T-helper 2 cell treated with Interferon-gamma antibody and Interleukin-4, amounts not matched to agents 100 ng/mL and 5 ng/mL, for 36 hours (primary cell): ENCODE data around the gene ING5. TPM values are rescaled to one million over a fixed set of nuclear protein-coding genes. Genes with fewer than 3 reads are reported as not detected.

Experiments
- intact Hi-C: fragments of 100-400 bp; cut with micrococcal nuclease; formaldehyde crosslinking; loops from one replicate; pipeline ENCODE4 v1.15.1; 2023
- total RNA-seq: library from RNA; stranded (reverse); gene quantifications from 2 replicates; pipeline ENCODE4 v1.2.3, GENCODE V29; 2022

Gene ING5
- total RNA-seq, 1 donor from 2014 or later = 41.2 TPM

DNA sequence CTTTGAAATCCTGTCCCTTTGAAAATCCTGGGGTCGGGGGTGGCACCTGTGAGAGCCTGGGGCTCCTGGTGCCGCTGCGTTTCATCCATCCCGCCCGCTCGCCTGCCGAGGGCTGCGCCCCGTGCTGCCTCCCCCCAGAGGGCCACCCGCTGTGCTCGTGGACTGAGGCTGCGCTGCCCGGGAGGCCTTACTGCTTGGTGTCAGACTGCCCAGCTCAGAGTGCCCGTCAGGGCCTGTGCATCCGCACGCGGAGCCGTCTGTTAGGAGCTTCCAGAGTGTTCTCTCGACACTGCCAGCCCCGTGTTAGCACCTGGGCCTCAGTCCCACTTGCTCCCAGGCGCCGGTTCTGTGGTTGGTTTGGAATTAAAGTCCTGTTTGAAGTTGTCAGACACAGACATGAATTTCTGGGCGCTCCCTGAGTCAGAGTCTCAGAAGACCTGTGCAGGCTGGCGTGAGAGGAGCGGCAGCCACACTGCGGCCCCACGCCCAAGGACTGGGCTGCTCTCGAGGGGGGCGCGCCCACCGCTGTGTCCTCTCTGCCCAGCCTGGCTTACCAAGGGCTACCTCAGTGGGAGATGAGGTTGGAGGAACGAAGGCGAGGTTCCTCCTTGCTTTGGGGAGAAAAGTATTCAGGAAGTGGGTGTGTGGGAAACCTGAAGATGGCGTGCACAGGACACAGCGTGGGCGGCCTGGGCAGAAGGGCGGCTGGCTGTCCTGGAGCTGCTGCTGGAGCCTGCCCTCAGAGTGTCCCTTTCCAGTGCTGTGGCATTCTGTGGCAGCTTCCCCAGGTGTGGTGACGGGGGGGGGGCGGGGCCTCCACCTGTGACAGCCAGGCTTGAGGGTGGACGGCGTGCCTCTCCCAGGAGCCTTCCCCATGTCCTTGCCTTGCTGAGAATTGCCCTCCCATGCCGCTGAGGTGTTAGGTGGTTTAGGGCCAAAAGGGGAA lies 29.3 kb upstream of the ING5 start:
- intact Hi-C loops = no loop called here

DNA sequence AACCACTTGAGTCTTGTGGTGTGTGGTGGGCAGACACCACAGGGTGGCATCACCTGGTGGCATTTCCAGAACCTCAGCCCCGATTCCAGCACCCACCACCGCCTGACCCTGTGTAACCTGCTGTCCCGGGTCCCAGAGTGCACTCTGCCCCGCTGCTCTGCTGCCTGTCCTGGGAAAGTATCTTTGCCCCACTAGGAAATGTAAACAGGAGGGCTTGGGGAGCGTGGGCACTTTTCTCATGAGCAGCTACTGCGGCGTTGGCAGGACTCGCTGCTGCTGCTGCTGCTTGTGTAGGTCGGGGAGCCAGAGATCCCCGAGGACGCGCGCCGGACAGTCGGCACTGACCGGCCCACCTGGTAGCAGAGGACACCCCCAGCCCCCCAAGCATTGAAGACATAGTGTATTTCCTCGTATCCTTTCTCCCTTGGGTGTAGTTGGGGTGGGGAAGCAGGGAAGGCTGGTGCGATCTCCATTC lies 28.6 kb upstream of the ING5 start:
- intact Hi-C loops = no loop called here

DNA sequence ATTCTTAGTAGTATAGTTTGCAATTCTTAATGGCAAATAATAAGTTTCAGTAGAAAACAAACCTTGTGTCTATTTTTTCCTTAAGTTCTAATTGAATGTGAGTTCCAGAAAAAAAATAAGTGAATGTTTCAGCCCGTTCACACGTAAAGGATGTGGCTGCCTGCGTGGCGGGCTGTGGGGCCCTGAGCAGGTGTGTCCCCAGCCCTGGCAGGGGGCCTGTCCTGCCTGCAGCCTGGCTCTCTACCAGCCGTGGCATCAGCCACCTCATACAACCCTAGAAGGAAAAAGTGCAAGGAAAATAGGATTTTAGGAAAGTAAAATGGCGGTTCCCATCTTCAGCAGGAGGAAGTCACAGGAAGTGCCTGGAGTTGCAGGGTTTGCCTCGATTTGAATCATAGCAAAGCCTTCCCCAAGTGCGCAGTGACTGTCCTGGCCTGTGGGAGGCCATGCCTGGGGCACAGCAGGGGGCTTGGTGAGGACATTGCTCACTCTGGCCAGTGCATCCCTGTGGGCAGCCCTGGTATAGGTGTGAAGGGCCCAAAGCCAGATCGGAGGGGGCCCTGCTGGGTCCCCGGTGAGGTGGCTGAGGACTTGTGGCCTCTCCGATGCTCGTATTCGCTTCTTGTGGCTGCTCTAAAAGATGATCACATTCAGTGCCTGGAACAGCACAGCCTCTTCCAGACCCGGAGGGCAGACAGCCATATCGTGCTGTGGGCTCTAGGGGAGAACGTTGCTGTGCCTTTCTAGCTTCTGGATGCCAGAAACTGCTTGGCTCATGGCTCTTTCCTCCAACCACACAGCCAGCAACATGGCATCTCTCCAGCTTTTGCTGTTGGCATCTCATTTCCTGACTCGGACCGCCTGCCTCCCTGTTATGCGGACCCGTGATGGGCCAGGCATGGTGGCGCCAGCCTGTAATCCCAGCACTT lies 27.8 kb upstream of the ING5 start:
- intact Hi-C loops = no loop called here

DNA sequence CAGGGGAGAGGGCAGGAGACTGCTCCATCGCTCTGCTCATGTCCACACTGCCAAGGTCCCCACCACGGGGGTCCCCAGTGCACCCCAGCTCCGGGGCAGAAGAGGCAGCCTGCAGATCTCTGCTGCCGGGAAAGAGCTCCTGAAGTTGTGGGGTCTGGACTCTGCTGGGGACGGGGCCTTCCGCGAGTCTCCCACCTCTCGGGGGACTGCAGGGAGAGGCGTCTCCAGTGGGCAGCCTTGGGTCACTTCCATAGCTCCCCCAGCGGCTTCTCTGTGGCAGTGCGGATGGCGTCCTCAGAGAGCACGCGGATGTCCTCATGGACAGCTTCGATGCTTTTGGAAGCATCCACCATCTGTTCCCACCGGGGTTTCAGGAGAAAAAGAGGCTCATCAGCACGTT lies 26.0 kb upstream of the ING5 start:
- intact Hi-C loops = no loop called here

DNA sequence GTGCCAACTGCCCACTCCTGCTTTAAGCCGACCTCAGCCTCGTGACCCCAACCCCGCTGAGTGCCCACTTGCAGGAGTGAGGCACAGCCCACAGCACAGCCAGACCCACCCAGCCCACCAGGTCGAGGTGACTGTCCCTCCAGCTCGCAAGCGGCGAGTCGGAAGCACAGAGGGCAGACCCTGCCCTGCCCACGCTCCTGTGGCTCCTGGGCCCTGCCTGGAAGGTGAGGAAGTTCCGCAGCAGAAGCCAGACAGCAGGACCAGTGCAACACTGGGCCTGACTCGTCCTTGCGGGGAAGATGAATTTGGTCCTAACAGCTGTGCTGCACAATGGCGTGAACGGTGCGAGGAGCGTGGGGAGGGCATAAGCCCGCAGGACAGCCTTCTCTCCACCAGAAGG lies 25.2 kb upstream of the ING5 start:
- intact Hi-C loops = no loop called here

DNA sequence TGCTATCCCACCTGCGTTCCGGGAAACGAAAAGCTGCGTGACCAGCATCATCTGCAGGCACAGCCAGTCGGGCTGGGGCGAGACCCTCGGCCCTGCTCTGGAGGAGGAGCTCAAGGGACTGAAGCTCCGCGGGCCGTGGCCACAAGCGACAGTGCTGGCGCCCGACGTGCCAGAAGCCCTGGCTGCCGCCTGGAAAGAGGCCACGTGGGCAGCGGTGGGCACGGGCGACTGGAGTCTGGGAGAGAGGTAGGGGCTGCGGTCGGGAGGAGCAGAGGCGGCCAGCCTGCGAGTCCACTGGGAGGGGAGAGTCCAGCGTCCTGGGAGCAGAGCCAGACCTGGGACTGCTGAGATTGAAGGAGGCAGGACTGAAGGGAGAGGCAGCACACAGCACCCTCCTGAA lies 24.4 kb upstream of the ING5 start:
- intact Hi-C loops = no loop called here

DNA sequence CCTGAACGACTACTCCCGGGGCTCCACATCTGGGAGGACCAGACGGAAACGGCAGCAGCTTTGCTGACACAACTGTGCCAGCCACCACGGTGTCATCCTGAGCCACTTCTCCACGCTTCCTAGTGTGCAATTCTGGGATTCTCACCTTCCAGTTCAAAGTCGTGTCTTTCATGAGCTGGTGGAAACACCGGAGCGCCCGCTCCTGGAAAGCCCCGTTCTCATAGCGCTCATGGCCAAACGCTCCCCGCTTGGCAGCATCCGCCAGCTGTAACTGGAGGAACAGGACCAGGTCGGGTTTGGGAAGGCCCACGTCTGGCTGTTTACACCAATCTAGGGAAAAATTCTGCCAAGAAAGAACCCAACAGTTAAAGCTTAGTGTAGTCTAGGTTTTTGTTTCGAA lies 23.5 kb upstream of the ING5 start:
- intact Hi-C loops = no loop called here

DNA sequence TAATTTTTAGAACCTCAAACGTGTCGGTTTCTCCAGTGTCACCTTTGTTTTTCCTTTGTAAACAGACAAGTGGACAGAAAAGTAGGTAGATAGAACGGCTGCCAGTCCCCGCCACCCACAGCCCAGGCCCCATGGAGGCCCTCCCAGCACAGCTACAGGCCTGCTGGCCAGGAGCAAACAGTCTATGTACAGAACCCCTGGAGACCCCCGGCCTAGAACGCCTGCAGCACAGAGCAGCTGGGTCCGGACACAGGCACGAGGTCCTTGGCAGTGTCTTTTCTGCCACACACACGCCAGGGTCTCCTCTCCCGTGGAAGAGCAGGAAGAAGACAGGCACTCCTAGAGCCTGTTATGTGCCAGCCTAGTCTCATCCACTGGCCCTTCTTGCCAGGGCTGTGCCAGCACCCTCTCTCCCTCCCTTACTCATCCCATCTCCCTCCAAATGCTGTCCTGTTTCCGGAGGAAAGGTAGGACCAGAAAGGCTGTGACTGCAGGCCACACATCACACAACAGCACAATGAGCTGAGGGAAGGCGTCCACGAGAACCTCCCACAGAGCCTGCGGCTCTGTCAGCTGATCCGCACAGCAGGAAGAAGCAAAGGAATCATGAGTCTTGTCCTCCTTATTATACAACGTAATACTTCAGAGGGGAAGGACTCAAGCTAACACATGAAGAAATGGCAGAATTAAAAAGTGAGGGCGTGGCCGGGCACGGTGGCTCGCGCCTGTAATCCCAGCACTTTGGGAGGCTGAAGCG lies 22.9 kb upstream of the ING5 start:
- intact Hi-C loops = no loop called here

DNA sequence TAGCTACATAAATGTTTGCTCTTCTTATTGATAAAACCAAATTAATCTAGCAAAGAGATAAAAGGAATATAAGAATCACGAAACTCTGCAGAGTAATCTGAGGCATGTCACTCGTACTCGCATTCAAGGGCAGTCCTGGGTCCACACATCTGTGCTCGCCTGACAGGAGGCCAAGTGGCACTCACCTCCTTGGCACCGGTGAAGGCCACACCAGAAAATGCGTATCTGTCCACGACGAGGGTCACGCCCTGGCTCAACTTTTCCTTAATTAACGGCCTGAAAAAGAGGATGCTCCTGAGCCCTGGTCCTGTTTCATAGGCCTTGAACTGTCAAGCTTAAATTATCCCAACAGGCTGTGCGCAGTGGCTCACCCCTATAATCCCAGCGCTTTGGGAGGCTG lies 21.8 kb upstream of the ING5 start:
- intact Hi-C loops = no loop called here

DNA sequence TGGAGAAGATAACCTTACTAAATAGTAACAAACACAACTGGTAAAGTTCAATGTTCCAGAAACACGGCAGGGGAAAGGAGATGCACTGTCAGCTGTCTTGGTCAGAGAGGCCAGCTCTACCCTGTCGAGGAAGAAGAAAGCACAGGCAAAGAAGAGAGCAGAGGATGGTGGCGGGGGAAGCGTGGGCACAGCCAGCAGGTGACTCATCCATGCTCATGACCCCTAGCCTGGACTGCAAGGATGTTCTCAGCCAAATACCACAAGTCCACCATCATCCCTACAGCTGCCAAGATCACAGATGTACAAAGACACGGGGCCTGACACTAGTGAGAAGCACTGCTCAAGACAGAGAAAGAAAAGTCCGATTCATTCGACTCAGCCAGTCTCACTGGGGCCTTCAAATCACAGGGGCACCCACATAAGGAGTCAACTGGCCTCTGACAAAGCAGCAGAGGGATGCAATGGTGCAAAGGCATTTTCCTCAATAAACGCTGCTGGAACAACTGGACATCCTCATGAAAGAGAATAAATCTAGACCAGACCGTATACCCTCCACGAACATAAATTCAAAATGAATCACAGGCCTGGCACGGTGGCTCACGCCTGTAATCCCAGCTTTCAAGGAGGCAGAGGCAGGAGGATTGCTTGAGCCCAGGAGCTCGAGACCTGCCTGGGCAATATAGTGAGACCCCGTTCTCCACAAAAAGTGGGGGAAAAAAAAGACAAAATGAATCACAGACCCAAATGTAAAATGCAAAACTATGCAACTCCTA lies 20.8 kb upstream of the ING5 start:
- intact Hi-C loops = no loop called here

DNA sequence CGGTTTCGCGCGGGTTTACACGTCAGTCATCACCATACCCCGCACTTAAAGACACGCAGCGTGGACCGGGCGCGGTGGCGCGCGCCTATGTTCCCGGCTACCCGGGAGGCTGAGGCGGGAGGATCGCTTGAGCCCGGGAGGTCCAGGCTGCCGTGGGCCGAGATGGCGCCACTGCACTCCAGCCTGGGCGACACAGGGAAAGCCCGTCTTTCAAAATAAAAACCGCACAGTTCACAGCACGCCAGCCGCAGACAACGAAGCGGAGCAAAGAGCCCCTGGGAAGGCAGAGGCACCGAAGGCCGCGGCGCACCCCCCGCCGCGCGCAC lies 15.6 kb upstream of the ING5 start:
- intact Hi-C loops = loop anchor here (1.0 to 5.0 kb wide), 9 partner anchors 15 to 1119 kb away; partner anchors contain the start of genes ATG4B, FARP2, HDLBP and PPP1R7

DNA sequence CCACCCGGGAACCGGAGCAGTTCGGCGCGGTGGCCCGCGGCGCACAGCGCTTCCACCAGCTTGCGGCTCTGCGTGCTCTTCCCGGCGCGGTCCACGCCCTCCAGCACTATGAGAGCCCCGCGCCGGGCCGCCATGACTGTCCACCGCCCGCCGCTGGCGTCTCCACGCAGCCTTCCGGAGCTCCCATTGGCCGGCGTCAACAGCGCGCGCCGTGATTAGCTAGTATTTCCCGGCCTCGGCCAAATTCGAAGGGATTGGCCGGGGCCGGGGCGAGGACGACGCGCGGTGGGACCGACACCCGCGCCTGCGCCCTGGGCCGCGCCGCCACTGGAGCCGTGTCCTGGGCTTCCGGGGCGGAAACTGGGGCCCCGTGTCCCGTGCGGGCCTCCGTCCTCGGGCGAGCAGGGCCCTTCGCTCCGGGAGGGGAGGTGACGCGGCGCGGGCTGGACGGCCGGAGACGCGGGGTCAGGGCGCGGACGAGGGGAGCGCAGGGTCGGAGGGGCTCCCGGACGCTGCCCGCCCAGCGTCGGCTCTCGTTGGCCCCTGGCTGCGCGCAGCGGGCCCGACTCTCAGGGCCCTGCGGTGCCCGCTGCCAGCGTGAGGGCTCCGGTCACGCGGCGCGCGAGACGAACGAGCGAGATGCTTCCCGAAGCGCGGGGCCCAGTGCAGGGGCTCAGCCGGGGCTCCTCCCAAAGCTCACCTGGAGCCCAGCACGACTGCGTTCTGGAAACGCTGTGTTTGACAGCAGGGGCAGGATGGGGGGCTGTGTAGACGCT lies 15.0 kb upstream of the ING5 start, which contains the start of gene DTYMK:
Gene DTYMK, minus strand, starts transcription at position 166 of the 776 bp plus-strand sequence. Its CDS starts 32 bp downstream, at position 134.
- intact Hi-C loops = loop anchor here (1.0 to 5.0 kb wide), 10 partner anchors 14 to 1120 kb away; partner anchors contain the start of genes ATG4B, D2HGDH, FARP2 and HDLBP

DNA sequence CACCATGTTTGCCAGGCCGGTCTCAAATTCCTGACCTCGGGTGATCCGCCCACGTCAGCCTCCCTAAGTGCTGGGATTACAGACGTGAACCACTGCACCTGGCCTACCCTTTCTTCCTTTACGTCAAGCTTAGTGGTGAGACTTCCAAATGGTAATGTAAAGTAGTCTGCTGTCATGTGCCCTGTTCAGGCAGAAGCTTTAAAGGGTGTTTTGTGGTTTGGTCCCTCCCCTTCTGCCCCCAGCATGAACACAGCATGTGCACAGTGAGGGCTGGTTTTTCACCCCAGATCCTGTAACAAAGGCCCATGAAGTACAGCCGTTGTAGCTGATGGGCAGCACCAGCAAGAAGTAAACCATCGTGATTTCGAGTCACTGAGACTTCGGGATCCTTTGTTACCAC lies 12.5 kb upstream of the ING5 start:
- intact Hi-C loops = loop anchor here (5.0 kb wide), 1 partner anchor 332 kb away; the partner anchor contains the start of gene FARP2

DNA sequence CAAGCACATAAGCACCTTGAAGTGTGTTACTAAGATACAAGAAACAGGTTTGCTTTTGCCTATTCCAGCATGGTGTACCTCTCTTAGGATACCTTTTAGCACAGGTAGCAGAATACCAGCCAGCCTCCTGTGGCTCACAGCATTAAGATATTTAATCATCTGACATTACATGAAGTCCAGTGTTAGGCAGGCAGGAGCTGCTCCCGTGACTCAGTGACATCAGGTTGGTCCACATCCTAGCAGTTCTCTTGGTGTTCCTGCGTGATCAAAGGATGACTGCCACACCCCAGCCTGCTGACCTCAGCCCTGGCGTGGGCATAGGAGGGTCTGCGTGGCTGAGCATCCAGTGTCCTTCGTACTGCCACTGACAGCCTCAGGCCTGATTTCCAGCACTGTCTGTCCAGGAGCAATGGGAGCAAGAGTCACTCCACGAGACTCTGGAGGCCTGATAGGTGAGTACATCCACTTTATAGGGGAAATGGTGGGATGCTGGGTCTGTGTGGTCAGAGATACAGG lies 11.6 kb upstream of the ING5 start:
- intact Hi-C loops = no loop called here

DNA sequence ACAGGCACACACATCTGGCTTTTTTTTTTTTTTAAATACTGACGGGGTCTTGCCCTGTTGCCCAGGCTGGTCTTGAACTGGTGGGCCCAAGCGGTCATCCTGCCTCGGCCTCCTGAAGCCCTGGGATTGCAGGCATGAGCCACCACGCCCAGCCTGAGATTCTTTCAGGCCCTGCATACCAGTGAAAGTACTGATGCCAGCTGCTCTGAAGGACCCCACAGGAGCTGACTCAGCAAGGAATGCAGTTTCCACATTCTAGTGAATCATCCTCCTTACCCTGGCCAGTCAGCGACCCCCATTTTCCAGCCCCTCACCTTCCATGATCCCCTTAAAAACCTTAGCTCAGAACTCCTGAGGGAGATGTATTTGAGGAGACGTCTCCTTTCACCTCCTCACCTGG lies 9.4 kb upstream of the ING5 start:
- intact Hi-C loops = no loop called here

DNA sequence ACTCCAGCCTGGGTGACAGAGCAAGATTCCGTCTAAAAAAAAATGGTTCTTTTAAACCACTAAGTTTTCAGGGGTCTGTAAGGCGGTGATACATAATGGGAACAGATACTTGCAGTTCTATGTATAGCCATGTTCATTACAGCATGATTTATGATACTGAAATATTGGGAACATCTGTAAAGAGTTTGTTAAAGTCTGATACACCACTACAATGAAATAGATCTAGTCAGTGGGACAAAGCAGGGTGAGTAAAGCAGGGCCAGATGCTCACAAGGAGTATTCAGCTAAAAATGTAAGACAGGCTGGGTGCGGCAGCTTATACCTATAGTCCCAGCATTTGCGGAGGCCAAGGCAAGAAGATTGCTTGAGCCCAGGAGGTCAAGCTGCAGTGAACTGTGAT lies 6.2 kb upstream of the ING5 start:
- intact Hi-C loops = no loop called here

DNA sequence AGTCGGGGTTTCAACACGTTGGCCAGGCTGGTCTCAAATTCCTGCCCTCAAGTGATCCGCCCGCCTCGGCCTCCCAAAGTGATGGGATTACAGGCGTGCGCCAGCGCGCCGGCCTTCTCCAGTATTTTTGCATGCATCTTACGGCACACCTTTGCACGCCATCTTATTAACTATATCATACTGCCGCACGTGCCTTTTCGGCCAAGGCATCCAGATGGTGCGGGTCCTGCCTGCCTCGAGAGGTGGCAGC lies 765 bp upstream of the ING5 start:
- intact Hi-C loops = loop anchor here (1.0 to 5.0 kb wide), 5 partner anchors 15 to 869 kb away; partner anchors contain the start of genes DTYMK and STK25

DNA sequence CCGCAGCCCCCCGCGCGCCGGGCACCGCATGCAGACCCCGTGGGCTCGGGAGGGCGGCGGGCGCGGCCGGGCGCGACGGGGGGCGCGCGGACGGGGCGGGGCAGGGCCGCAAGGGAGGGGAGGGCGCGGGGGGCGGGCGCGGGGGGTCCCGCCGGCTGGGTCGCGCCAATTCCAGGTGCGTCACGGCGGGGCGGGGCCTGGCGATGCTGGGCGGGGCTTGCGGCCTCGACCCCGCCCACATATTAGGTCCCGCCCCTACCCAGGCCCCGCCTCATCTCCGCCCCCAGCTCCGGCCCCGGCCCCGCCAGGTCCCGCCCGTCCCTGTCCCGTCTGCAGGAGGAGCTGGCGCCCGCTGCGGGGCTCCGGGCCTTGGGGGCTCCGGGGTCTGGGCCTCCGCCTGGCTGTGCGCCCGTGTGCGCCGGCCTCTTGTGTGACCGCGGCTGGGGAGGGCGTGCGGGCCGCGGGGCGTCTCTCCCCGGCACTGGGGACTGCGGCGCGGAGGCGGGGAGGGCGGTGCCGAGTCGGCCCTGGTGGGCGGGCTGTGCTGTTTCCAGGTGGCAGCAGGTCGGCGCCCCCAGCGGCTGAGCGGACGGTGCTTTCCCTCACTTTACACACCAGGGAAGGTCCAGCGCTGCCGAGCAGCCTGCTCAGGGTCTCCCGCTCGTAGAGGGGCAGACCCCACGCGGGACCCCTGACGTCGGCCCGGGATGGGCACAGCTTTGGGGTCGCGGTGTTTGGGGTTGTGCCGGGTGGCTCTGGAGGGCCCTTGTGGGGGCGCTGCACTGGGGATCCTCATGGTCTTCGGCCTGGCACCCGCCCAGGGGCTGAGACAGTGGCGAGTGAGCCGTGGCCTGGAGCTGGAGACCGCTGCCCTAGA lies 554 bp downstream of the ING5 start:
- intact Hi-C loops = loop anchor here (1.0 to 5.0 kb wide), 6 partner anchors 32 to 870 kb away; partner anchors contain the start of genes ATG4B, D2HGDH, HDLBP and SEPTIN2
